Lower leg skin (tissue), 4 donors: ENCODE measurements around the gene RASA1. TPM values are rescaled to one million over a fixed set of nuclear protein-coding genes. Genes with fewer than 3 reads are reported as not detected.

Source experiments
- DNase-seq, 2 donors: peaks; one replicate each; pipeline ENCODE4 v3.0.0-alpha.2; 2019; ENCODE audit warnings: low spot score in 2 of 2
- H3K4me3 ChIP-seq: fragments of 200-600 bp; sonication (generic); 2 replicates; pipeline ENCODE4 v1.5.1; 2017; ENCODE audit warnings: mild to moderate bottlenecking, low read depth; ENCODE audit not compliant: poor library complexity, severe bottlenecking
- POLR2A ChIP-seq, 2 donors: fragments of 450-650 bp; IDR thresholded peaks; one replicate each; pipeline ENCODE4 v1.6.1; 2016 to 2017; ENCODE audit warnings: antibody characterized with exemption in 2 of 2, mild to moderate bottlenecking in 1 of 2, moderate library complexity in 1 of 2
- WGBS, 2 donors: methylation state at CpG; one replicate each; pipeline ENCODE4 v1.1.5; 2018; 5-methylcytosine and 5-hydroxymethylcytosine counted together
- intact Hi-C: fragments of 100-400 bp; cut with DNase I; formaldehyde crosslinking; loops from one replicate; pipeline ENCODE4 v1.15.0; 2023; ENCODE audit warnings: low total_unique reads
- total RNA-seq, 4 donors: library from RNA; depleted of rRNA; stranded (reverse); fragments of >200 nt; gene quantifications; one replicate each; pipeline ENCODE4 v1.1.0, GENCODE V29; 2016
- TF ChIP-seq, protein P1 (sequence below), 3 donors: fragments of 450-650 bp; IDR thresholded peaks; one replicate each; pipeline ENCODE4 v1.5.1; 2016; ENCODE audit warnings: antibody characterized with exemption in 3 of 3, mild to moderate bottlenecking in 3 of 3, moderate library complexity in 2 of 3

The RASA1 gene
- total RNA-seq, 4 donors from 2014 or later: 25.8 to 29.7 (median 28.1) TPM

DNA sequence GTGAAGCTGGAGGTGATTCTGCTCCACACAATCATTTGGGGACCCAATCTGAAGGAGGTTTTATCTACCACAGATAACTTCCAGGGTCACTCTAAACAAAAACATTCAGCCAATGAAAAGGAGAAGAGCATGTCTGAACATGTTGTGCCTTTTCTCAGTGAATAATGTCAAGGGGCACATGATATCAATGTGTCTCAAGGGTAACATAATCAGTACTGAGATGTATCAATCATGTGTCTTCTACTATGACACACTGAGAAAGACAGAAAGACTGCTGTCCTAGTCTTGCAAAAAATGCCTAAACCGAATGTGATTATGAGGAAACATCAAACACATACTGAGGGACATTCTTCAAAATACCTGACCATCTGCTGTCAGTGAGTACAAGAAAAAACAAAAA, 25.4 kb upstream of the RASA1 start:
- intact Hi-C loops: no loop called here
- no peak for DNase-seq
- TF ChIP-seq, protein P1, sequence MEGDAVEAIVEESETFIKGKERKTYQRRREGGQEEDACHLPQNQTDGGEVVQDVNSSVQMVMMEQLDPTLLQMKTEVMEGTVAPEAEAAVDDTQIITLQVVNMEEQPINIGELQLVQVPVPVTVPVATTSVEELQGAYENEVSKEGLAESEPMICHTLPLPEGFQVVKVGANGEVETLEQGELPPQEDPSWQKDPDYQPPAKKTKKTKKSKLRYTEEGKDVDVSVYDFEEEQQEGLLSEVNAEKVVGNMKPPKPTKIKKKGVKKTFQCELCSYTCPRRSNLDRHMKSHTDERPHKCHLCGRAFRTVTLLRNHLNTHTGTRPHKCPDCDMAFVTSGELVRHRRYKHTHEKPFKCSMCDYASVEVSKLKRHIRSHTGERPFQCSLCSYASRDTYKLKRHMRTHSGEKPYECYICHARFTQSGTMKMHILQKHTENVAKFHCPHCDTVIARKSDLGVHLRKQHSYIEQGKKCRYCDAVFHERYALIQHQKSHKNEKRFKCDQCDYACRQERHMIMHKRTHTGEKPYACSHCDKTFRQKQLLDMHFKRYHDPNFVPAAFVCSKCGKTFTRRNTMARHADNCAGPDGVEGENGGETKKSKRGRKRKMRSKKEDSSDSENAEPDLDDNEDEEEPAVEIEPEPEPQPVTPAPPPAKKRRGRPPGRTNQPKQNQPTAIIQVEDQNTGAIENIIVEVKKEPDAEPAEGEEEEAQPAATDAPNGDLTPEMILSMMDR (IDR thresholded peaks at IDR 0.05): no peak
- no peak overlapping the region for H3K4me3 ChIP-seq
- WGBS, 2 donors: 71 to 78% methylated on average over 1 of the region's 1 CpG

DNA sequence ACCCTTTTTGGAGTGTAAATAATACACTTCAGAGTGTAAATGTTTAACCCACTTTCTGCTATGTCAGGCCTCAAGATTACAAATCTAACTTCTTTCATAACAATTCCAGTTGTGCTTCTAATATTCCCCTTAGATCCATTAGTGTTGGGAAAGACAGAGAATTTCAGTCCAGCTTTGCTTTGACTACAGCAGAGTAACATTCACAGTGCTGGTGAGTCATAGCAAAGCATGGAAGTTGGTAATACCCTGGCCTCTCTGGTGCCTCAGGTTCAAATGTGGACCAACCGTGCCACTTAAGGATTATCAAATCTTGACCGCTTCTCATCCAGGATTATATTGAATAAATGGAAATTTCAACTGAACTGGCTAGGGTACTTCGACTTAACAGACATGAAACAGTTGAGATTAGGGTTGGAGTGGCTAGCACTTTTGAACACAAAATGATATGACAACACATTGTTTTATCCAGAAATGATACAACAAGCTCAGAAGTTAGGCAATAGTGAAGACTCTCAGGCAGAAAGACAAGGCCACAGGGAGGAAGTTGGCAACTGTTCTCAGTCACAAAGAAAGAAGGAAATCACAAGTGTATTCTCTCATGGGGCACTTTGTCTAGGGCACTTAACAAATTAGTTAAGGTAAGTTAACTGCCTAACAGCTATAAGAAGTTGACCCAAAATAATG, 24.4 kb upstream of the RASA1 start:
- TF ChIP-seq, protein P1 (IDR thresholded peaks at IDR 0.05): no peak
- TF ChIP-seq POLR2A (IDR thresholded peaks at IDR 0.05): no peak
- no peak overlapping the region for H3K4me3 ChIP-seq
- 94 to 95% methylated on average over 3 of the region's 3 CpGs for WGBS, 2 donors
- intact Hi-C loops: no loop called here
- DNase-seq: no peak

DNA sequence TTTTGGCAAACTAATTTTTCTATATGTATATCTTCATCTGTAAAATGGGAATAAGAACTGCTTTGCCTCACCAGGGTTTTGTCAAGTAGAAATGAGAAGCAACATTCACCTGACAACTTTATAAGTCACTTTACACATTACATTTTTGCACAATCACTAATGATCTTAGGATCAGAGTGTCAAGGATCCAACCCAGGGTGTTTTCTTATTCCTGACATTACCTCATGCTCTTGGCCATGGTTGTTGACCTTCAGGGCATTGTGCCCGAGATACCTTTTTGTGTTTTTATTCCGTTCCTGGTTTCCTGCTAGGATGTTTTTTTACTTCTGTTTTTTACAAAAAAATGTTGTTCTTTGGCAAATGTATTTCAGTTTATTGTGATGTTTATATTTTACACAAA, 22.2 kb upstream of the RASA1 start:
- WGBS, 2 donors: 46 to 54% methylated on average over 2 of the region's 2 CpGs
- intact Hi-C loops: no loop called here
- no peak for TF ChIP-seq POLR2A (IDR thresholded peaks at IDR 0.05)
- TF ChIP-seq, protein P1 (IDR thresholded peaks at IDR 0.05): no peak
- H3K4me3 ChIP-seq: no peak overlapping the region
- DNase-seq: no peak

DNA sequence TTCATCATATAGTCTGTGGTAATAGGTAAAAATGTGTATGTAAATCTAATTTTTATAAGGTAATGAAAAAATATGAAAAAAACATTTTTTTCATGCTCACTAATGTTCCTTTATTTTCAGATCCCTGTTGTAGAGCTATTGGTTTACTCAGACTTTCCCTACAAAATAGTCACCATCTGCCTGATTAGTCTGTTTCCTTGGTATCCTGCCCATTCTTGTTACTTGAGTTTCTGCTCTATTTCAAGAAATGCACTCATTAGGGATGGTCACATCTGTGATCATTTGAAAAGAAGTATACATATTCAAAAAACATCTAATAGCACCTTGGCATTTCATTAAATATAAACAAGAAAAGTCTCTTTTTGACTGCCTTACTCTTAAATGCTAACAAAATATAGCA, 21.6 kb upstream of the RASA1 start:
- intact Hi-C loops: no loop called here
- TF ChIP-seq POLR2A (IDR thresholded peaks at IDR 0.05): no peak
- TF ChIP-seq, protein P1 (IDR thresholded peaks at IDR 0.05): no peak
- no peak for DNase-seq
- no peak overlapping the region for H3K4me3 ChIP-seq

DNA sequence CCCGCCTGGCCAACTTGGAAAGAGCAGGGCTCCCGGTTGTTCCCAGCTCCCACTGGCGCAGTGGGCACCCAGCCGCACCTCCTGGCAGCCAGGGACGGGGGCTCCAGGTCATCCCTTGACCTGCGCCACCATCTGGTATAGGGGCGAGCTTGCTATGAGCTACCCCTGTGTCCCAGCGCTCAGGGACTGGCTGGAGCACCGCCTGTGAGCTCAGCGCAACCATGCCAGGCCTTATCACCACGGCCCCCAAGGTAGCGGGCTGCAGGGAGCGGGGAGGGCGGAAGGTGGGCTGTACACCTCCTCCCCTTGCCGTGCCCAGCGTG, 15.4 kb upstream of the RASA1 start:
- no peak overlapping the region for H3K4me3 ChIP-seq
- WGBS, 2 donors: 95 to 100% methylated on average over 5 to 9 of the region's 16 CpGs
- DNase-seq: no peak
- intact Hi-C loops: no loop called here
- no peak for TF ChIP-seq POLR2A (IDR thresholded peaks at IDR 0.05)
- TF ChIP-seq, protein P1 (IDR thresholded peaks at IDR 0.05): no peak

DNA sequence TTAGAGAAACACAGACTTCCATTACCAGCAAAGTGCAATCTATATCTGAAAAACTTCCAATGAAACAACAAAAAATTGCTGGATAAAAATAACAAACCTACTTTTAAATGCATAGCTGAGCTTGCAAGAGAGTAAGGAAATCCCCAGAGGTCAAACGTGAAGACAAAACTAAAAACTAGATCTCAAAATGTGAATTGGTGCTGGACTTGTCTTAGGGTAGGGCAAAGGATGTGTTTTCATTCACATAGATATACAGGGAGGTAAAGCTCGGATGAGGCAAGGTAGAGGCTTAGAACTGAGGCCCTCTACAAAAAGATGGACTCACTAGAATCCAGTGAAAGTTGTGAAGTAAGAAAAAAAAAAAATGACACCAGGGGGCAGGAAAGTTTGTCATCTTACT, 13.6 kb upstream of the RASA1 start:
- no peak overlapping the region for H3K4me3 ChIP-seq
- 67 to 72% methylated on average over 2 of the region's 2 CpGs for WGBS, 2 donors
- TF ChIP-seq, protein P1 (IDR thresholded peaks at IDR 0.05): no peak
- no peak for TF ChIP-seq POLR2A (IDR thresholded peaks at IDR 0.05)
- no peak for DNase-seq
- intact Hi-C loops: no loop called here
